Measurements from ENCODE around the gene SLC5A6.

Gene SLC5A6

DNA sequence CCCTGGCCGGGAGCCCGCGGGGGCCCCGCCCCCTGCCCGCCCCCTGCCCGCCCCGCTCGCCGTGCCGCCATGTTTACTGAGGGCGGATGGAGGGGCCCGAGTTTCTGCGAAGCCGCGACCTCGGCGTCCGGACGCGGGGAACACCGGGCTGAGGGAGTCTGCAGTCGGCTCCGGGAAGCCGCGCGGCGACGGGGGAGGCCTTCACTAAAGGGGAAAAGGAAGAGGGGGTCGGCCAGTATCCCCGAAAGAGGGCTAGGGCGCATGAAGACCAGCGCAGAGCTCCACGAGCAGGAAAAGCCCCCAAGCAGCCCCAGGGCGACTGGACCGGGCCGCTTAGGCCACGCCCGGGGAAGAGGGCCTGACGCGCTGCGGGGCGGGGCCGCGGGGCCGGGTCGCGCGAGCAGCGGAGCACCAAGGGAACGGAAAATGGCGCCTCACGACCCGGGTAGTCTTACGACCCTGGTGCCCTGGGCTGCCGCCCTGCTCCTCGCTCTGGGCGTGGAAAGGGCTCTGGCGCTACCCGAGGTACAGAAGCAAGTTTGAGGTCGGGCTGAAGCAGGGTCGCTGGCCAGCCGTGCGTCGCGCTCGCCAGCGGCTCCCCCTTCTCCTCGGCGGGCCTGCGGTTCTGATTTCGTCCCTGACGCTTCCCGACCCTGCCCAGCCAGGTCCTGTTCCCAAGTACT, at the start of gene SLC5A6, which contains the start of gene ATRAID:
Gene SLC5A6 (minus strand): TSS at position 326 of the 683 bp plus-strand sequence. CDS start 4,618 bp downstream, outside the sequence.
Gene ATRAID (plus strand): TSS at position 99 of the 683 bp plus-strand sequence. CDS start 328 bp downstream, at position 427.
- DNase-seq (ENCODE audit: low read depth): peak; percentile 88

DNA sequence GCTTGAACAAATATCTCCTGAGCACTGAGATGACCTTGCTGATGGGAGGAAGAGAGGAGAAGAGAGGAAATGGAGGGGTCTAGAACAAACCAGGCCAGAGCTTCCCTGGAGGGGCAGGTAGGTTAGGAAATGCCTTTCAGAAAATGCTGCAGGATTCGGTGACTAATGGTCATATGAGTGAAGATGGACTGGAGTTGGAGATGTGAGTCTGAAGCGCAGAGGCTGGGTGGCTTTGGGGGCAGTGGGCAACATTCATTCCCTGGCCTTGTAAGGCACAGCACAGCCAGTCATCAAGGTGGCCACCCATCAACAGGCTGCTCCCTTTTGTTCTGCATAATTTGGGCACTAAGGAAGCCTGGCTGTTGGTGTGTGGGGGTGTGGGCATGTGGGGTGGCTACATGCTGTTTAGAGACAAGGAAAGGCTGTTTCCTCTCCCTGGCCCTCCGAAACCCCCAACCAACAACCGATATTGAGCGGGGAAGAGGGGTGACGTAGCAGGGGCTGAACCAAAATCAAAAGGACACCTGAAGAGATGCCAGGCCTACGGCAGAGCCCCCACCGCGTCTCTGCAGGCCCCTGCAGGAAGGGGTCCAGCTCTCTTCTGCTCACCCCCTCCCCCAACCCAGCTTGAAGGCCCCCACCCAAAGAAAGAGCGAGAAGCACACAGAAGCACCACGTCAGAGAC, 49.3 kb upstream of the SLC5A6 start:
- DNase-seq (ENCODE audit: low read depth): no peak

DNA sequence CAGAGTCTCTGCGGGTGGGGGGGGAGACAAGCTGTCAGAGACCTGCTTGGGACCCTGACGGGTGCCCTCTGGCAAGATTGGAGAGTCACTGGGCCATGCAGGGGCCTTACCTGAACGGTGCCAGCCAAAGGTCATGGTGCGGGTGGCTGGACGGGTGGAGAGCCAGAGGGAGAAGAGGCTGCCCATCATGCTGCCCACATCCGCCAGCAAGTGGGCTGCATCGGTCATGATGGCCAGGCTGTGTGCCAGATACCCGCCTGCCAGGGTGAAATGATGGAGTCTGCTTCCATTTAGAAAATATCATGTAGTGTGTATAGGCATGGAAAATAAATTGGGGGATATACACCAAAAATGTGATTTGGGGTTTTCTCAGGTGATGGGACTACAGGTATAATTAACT, 46.0 kb upstream of the SLC5A6 start:
- no peak for DNase-seq (ENCODE audit: low read depth)

DNA sequence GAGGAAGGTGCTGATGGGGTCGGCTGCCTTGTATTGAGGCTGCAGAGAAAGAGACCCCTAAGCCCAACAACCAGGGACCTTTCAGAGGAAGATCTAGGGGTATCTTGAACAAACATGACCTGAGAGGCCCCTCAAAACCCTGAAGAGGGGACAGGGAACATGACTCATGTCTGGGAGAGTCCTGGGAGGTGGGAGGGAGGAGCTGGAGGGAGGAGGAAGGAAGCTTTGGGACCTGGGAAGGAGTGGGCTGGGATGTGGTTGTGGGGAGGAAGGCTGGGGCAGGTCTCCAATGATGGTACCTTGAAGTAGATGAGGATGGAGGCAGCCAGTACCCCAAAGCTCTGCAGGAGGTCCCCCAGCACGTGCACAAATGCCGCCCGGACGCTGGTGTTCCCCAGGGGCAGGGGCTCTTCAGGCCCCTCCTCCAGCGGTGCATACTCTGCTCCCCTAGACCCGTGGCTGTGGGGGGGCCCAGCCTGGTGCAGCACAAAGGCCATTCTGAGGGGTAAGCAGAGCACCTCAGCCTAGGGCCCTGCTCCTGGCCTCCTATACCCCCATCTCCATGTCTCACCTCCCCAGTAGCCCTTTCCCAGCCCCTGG, 44.9 kb upstream of the SLC5A6 start:
- no peak for DNase-seq (ENCODE audit: low read depth)

DNA sequence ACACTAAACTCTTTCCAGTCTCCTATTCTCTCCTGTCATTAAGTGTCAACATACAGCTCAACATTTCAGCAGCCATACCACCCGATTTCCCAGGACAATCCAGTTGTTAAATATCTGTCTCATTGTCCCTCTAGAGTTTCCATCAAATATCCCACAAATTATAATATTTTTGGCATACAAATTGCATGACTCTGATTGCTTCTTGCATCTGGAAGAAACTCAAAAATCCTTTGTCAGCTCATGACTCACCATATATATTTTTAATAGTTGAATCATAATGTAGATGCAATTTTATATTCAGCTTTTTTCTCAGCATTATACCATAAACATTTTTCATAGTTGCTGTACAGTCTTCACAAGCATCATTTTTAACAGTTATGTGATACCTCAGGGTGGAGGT, 43.6 kb upstream of the SLC5A6 start:
- no peak for DNase-seq (ENCODE audit: low read depth)

DNA sequence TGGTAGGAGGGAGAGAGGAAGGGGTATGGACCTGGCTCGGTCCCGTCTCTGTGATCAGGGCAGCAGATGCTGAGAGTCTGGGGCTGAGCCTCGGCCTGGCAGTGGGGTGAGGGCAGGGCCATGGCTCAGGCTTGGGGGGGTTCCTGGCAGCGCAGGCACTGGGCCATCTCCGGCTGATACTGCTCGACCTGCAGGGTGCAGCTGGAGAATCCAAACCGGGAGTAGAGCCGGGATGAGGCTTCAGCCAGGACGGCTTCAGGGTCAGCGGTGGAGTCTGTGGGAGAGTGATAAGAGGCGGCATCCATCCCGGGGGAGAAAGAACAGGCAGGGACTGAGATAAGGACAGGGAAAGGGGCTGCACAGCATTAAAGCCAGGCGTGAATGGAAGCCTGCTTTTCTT, 43.1 kb upstream of the SLC5A6 start:
- no peak for DNase-seq (ENCODE audit: low read depth)

DNA sequence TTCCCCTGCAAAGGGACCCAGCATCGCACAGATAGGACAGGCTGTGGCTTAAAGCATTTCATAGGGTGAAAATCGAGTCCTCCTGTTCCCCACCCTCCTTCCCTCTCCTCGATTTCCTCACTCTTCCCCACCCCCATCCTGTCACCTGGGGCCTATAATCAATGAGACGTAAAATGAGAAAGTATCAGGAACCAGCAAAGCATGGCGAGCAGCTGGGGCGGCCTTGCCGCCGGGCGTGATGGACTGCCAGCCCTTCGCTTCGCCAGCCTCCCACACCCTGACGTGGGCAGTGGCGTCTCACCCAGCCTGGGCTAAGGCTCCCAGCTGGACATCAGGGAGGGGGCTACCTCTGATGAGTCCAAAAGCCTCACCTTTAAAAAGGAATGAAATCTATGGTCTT, 39.7 kb upstream of the SLC5A6 start:
- no peak for DNase-seq (ENCODE audit: low read depth)

DNA sequence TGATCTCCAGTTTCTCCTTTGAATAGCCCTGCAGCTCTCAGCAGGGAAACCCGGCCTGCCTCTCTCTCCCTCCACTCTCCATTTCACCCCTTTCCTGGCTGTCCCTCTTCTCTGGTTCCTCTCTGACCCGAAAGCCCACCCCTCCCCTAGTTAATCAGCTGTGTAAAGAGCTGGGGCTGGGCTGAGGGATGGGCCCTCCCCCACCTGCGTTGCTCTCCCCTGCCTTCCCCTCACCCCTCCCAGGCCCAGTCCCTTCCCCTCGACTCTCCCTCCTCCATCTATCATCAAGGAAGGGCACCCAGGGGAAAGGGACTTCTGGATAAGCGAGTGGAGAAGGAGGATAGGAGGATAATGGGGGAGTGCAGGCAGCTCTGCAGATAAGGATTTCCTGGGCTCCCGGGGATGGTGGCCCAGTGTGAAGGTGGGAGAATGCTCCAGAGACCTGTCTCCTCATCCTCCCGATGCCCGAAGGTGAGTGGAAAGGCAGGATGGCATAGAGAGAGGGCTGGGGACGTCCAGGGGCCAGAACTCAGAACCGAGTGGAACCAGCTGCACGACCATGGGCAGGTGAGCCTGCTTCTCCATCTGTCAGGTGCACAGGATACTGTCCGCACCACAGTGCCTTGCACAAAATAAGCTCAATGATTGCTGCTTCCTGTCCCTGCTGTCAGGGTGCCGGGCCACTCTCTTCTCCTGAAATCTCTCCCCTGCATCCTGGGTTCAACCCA, 38.7 kb upstream of the SLC5A6 start:
- no peak for DNase-seq (ENCODE audit: low read depth)

DNA sequence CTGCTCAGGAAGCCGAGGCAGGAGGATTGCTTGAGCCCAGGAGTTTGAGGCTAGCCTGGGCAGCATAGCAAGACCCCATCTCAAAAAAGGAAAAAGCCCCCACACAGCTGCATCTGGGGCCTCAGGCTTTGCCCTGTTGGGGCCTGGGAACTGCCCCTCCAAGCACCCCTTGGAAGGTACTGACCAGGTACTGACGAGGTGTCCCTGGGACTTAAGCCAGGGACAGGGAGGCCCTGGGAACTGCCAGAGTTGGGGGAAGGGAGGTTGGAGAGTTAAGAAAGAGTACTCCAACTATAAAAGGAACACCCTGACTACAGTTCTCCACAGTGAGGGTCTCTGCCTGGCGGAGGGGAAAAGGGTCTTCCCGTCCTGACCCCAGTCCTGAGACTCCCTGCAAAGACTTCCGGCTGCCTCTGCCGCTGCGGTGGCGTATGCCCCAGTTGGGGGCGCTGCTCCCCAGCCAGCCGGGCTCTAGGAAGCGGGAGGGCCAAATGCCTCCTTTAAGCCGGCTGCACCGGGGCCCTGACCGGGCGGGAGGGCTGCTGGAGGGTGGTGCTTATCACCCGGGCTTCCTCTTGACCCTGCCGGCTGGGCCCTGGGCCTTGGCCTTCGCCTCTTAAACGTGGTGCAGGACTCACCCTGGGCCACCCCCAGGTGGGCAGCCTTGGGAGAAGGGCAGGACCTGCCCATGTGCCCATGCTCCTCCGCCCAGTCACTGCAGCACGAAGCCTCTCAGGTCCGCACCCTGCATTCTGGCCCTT, 38.0 kb upstream of the SLC5A6 start:
- DNase-seq (ENCODE audit: low read depth): peak; percentile 73

DNA sequence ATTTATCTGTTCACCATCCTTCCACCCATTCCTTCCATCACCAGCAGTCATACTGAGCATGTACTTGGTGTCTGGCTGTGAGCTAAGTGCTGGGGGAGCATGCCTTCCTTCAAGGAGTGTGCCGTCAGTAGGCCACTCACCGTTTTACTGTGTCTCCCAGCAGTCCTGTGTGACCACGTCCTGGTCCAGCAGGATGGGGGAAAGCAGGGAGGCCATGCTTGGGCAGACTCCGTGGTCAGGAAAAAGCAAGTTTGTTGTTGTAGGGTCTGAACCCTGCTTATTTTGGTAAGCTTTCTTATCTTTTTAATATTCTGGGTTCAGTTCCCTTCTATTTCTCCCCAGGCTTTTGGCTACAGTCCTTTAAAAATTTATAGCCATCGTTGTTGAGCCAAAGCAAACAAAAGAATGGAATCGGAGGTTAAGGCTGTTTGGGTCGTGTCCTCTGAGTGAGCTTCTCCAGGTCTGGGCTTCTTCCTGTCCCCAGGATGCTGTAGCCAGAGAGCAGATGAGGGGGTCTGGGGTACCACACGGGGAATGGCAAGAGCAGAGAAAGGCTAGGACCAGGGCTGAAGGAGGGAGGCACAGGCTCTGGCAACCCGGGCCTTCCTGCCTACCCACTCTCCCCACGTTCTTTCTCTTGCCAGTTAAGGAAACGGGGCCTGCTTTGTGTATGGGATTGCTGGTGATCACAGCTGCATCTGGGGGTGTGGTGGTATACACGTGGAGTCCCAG, 37.3 kb upstream of the SLC5A6 start:
- DNase-seq (ENCODE audit: low read depth): no peak

DNA sequence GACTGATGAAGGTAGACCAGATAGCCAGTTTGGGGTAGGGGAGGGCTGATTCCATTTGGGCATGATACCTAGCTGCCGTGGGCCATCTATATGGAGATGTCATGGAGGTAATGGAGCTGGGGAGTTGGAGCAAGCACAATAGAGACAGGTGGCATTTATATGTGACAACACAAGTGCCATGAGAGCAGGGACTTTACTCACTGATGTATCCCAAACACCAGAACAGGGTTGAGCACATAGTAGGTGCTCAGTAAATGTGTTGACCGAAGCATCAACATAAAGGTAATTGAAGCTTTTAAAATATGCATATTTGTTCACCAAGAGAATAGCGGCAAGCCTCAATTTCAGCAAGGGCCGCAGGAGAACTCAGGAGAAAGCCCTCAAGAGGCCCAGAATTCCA, 35.8 kb upstream of the SLC5A6 start:
- no peak for DNase-seq (ENCODE audit: low read depth)

DNA sequence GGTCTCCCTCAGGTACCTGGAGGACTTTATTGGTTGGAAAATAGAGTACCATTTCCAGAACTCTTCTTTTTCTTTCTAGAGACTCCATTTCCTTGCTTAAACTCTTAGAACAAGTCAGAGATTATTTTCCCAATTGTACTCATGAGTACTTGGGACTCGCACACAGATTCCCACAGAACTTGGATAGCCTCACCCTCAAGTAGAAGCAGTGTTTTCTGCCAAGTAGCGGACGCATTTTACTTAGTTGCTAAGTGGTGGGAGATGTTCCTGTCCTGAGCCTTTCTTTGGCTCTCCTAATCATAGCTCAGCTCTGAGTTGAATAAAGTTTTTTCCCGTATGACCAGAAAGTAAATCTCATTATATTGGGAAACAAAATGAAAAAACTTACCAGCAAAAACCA, 33.6 kb upstream of the SLC5A6 start:
- no peak for DNase-seq (ENCODE audit: low read depth)

DNA sequence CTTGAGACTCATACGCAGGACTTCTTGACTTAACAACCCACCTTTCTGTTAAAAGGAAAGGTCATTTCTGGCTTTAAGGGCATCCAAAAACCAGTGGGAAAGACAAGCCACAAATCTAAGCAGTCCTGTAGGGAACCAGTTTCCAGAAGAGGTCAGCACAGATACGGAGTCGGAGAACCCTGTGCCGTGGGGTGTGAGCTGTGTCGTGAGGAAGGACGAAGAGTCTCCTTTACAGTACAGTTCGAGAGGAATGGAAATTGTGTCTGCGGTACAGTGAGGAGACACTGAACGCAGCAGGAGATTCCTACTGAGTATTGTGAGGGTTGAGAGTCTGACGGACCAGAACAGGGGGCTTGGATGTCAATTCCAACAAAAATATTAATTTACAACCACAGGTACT, 33.0 kb upstream of the SLC5A6 start:
- no peak for DNase-seq (ENCODE audit: low read depth)

DNA sequence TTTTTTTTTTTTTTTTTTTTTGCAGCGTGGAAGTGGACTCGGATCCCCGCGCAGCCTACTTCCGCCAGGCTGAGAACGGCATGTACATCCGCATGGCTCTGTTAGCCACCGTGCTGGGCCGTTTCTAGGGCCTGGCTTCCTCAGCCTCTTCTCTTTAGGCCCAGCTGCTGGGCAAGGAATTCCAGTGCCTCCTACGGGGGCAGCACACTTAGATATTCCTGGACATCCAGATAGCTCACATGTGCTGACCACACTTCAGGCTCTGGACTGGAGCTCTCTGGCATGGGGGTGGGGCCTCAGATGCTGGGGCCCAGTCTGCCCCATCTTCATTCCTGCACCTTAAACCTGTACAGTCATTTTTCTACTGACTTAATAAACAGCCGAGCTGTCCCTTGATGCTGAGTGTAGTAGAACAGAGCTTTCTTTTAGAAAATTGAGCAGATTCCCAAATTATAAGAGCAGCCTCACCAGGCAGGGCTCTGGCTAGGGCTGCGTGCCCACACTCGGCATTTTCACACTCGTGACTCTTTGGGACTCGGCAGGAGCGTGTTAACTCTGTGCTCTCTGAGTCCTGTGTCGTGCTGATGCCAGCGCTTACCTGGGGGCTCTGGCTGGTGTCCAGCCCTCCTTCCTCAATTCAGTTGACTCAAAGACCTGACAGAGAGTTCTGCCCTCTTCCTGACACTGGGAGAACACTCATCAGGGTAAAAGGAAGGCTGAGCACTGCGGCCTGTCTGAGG, 31.5 kb upstream of the SLC5A6 start:
- no peak for DNase-seq (ENCODE audit: low read depth)

DNA sequence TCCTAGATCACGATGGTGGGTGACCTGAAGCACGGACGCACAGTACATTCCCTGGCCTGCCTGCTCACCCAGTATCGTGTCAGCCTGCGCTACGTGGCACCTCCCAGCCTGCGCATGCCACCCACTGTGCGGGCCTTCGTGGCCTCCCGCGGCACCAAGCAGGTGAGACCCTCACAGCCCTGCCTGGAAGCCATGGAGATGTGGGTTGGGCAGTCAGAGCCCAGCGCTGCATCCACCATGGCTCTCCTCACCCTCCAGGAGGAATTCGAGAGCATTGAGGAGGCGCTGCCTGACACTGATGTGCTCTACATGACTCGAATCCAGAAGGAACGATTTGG, 30.5 kb upstream of the SLC5A6 start:
- DNase-seq (ENCODE audit: low read depth): no peak

DNA sequence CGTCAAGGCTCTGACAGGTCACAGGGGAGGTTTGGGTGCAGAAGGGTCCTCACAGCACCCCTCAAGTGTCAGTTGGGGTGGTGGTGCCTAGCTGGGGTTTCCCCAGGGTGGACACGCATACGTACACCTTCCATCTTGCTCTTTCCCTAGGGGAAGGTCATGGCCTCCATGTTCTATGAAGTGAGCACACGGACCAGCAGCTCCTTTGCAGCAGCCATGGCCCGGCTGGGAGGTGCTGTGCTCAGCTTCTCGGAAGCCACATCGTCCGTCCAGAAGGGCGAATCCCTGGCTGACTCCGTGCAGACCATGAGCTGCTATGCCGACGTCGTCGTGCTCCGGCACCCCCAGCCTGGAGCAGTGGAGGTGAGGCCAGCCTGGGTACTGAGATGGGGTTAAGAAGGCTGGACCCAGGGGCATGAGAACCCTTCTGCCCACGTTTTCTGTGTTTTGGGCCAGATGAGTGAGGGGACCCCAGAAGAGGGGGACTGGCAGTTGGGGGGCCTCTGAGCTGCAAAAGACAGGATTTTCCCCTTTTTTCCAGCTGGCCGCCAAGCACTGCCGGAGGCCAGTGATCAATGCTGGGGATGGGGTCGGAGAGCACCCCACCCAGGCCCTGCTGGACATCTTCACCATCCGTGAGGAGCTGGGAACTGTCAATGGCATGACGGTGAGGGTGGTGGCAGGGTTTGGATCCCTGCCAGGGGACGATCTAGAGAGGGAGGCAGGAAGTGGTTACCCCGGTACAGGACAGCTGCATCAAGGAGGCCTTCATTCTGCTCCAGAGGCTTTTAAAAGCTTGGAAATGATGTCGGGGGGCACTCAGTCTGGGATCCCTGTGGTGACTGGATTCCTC, 29.9 kb upstream of the SLC5A6 start:
- no peak for DNase-seq (ENCODE audit: low read depth)

DNA sequence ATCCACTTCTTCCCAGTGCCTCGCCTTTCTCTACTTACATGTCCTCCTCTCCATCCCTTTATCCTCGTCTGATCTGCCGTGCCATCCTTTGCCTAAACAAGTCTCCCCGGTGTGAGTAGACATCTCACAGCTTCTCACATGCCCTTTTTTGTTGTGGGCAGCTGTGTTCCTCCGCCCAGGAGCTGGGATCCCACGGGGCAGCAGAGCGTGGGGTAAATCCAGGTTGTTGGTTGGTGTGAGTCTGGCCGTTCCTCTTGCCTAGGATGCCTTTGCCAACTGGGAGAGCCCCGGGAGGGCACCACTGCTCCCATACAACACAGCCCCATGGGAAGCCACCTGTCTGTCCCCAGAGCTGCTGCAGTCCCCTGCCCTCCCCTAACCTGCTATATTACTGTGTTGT, 28.3 kb upstream of the SLC5A6 start:
- no peak for DNase-seq (ENCODE audit: low read depth)

DNA sequence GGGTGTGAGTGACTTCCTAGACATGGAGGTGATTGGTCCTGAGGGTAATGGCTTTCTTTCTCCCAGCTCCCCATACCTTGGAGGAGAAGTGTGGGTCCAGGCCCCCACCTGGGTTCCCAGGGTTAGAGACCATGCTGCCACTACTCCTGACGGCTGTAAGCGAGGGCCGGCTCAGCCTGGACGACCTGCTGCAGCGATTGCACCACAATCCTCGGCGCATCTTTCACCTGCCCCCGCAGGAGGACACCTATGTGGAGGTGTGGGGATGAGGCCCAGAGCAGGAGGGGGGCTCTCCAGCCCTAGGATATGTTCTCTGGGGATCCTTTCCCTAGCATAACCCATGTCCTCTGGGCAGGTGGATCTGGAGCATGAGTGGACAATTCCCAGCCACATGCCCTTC, 26.9 kb upstream of the SLC5A6 start:
- DNase-seq (ENCODE audit: low read depth): no peak

DNA sequence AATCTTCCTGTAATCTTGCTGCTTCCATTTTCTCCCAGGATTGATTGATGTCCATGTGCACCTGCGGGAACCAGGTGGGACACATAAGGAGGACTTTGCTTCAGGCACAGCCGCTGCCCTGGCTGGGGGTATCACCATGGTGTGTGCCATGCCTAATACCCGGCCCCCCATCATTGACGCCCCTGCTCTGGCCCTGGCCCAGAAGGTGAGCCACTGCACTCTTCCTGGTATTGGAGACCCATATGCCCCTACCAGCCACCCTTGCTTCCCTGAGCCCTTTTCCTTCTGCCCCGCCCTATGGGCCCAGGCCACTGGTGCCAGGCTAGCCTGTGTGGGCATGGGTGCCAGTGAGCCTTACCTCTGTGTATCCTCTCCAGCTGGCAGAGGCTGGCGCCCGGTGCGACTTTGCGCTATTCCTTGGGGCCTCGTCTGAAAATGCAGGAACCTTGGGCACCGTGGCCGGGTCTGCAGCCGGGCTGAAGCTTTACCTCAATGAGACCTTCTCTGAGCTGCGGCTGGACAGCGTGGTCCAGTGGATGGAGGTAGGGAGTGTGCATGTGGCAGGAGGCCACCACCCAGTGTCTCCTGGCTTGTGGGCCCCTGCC, 25.4 kb upstream of the SLC5A6 start:
- DNase-seq (ENCODE audit: low read depth): no peak
